Lower lobe of right lung (tissue), 2 donors: ENCODE results near the gene PHF23. TPM values are rescaled to one million over a fixed set of nuclear protein-coding genes. Genes with fewer than 3 reads are reported as not detected.
A peak's percentile ranks its signal among the peaks of the same experiment; 100 is the strongest.

ENCODE experiments used
- ATAC-seq, 2 donors: fragments of 200-7000 bp; cut with Tn5 transposase; one replicate each; pipeline ENCODE4 v1.9.1; 2020 to 2022; ENCODE audit warnings: mild to moderate bottlenecking in 2 of 2, moderate library complexity in 2 of 2
- DNase-seq: peaks from one replicate; pipeline ENCODE4 v3.0.0-alpha.2; 2020
- H3K27ac ChIP-seq: fragments of 200-600 bp; one replicate; pipeline ENCODE4 v1.8.0; 2022
- H3K27me3 ChIP-seq: fragments of 200-600 bp; one replicate; pipeline ENCODE4 v1.8.0; 2022; ENCODE audit warnings: low read depth
- H3K36me3 ChIP-seq: fragments of 200-600 bp; one replicate; pipeline ENCODE4 v1.8.0; 2022; ENCODE audit warnings: mild to moderate bottlenecking
- H3K4me1 ChIP-seq: fragments of 200-600 bp; one replicate; pipeline ENCODE4 v1.8.0; 2022
- H3K4me3 ChIP-seq: fragments of 200-600 bp; one replicate; pipeline ENCODE4 v1.8.0; 2022; ENCODE audit warnings: mild to moderate bottlenecking
- H3K9me3 ChIP-seq: fragments of 200-600 bp; one replicate; pipeline ENCODE4 v1.8.0; 2022
- CTCF ChIP-seq: fragments of 200-600 bp; IDR thresholded peaks from one replicate; pipeline ENCODE4 v1.8.0; 2022; ENCODE audit warnings: antibody characterized with exemption, mild to moderate bottlenecking
- intact Hi-C: fragments of 100-400 bp; cut with DNase I; formaldehyde crosslinking; loops from one replicate; pipeline ENCODE4 v1.11.0; 2022
- total RNA-seq: library from RNA; stranded (reverse); fragmentation: NEBNext Ultra II Directional; extraction: Animal tissue kit (Norgen Biotek cat#: 25700); gene quantifications from one replicate; pipeline ENCODE4 v1.2.1, GENCODE V29; 2021
- donor health status: DM: no; HTN: yes; CAD: no; lungs with severe emphysema.

The PHF23 gene
- total RNA-seq, 1 donor from 2014 or later, result 33.9 TPM

- TF ChIP-seq CTCF, result no peak
Measured at GRCh38 chr17:7281953-7282751, 42.9 kb upstream of the PHF23 start.

GRCh38 chr17:7281074-7281952 is 42.1 kb upstream of the PHF23 start, which contains the start of gene SLC2A4:
TSS of gene SLC2A4 (plus strand) at chr17:7281718. CDS start at chr17:7281935, 217 bp downstream.
- peak; percentile 95 for DNase-seq
- intact Hi-C loops, result no loop called here
- no peak for TF ChIP-seq CTCF
- Histone ChIP-seq H3K4me1 (peaks cover 27% of the 10 kb centered on the region), H3K4me3 (peak within 1 kb of the TSS; percentile 52), H3K27me3 (peaks cover 12% of the 10 kb centered on the region), H3K9me3 (no peaks in the 10 kb centered on the region), H3K36me3 (no peaks in the 10 kb centered on the region), H3K27ac (peak within 1 kb of the TSS; percentile 70)
- peak; percentile 95 to 97 for ATAC-seq

More at GRCh38 chr17:7281953-7282751, 42.9 kb upstream of the PHF23 start:
- Histone ChIP-seq H3K27ac (no peak overlapping the region), H3K4me1 (peaks cover 27% of the 10 kb centered on the region), H3K27me3 (peaks cover 12% of the 10 kb centered on the region), H3K4me3 (peak overlapping the region; percentile 52), H3K9me3 (no peaks in the 10 kb centered on the region), H3K36me3 (no peaks in the 10 kb centered on the region)
- peak; percentile 1 to 3 for ATAC-seq
- intact Hi-C loops, result no loop called here
- DNase-seq, result no peak

GRCh38 chr17:7280519-7281073 is 41.3 kb upstream of the PHF23 start:
- peak; percentile 96 for TF ChIP-seq CTCF
- Histone ChIP-seq H3K4me1 (peaks cover 27% of the 10 kb centered on the region), H3K4me3 (peak overlapping the region; percentile 52), H3K9me3 (no peaks in the 10 kb centered on the region), H3K27me3 (peaks cover 12% of the 10 kb centered on the region), H3K36me3 (no peaks in the 10 kb centered on the region), H3K27ac (peak overlapping the region; percentile 70)
- ATAC-seq (peak; percentile 88 to 93), DNase-seq (peak; percentile 86)
- intact Hi-C loops, result no loop called here

- no peaks in the 10 kb centered on the region for H3K9me3 ChIP-seq
- intact Hi-C loops, result no loop called here
- ATAC-seq, result no peak
Measured at GRCh38 chr17:7279448-7279847, 40.2 kb upstream of the PHF23 start.

More at GRCh38 chr17:7279448-7279847, 40.2 kb upstream of the PHF23 start:
- H3K4me1 ChIP-seq, result peaks cover 27% of the 10 kb centered on the region
- H3K27ac ChIP-seq, result no peak overlapping the region
- no peak for TF ChIP-seq CTCF
- H3K27me3 ChIP-seq, result peaks cover 12% of the 10 kb centered on the region
- no peak for DNase-seq
- no peaks in the 10 kb centered on the region for H3K36me3 ChIP-seq
- H3K4me3 ChIP-seq, result no peak overlapping the region
